Measurements from ENCODE around the gene HERPUD1. TPM values are rescaled to one million over a fixed set of nuclear protein-coding genes. Genes with fewer than 3 reads are reported as not detected.

Gene HERPUD1
- total and polyA plus RNA-seq, 2 of the 13 experiments (the other 11 are each of a cell fraction or from before 2014, with no cell fraction given), result 96.2 to 323 TPM

DNA sequence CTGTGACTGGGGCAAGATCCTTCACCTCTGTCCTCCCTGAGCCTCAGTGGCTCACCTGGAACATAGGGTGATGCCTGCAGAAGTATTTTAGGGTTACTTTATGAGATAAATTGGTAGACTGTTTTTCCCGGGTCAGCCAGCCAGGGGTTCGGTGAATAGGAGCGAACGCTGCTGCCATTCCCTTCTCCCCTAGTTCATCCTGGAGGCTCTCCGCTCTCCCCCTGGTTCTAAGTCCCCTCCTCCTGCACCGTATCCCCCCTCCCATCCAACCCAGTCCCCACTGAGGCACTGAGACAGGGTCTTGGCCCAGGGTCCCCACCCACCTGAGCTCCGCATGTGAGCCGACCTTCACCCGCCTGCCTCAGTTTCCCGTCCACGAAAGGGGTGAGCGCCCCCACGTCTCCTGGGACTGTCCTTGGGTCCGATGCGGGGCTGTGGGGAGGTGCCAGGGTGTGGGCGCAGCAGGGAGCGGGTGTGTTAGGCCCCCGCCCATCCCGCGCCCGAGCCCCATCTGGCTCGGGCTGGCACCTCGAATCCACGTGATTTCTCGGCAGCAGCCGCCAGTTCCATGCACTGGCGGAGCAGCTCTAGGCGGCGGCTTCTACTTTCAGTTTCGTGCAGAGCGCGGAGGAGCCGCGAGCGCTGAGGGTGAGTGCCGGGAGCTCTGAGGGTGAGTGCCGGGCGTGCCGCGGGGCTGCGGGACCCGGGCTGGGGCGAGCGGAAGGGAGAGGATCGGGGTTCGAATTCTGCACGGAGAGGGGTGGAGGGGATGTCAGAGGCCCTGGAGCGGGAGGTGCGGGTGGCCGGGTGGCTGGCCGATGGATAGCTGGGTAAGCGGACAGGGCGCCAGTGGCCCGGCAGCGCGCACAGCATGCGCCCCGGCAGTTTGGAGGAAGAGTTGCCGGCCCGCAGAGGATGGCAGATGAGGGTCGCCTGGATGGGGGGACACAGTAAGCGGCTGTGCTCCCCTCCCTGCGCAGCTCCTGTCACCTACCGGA lies 57.3 kb downstream of the HERPUD1 start, which contains the start of gene NLRC5 (continued):
- TF ChIP-seq, protein P1, sequence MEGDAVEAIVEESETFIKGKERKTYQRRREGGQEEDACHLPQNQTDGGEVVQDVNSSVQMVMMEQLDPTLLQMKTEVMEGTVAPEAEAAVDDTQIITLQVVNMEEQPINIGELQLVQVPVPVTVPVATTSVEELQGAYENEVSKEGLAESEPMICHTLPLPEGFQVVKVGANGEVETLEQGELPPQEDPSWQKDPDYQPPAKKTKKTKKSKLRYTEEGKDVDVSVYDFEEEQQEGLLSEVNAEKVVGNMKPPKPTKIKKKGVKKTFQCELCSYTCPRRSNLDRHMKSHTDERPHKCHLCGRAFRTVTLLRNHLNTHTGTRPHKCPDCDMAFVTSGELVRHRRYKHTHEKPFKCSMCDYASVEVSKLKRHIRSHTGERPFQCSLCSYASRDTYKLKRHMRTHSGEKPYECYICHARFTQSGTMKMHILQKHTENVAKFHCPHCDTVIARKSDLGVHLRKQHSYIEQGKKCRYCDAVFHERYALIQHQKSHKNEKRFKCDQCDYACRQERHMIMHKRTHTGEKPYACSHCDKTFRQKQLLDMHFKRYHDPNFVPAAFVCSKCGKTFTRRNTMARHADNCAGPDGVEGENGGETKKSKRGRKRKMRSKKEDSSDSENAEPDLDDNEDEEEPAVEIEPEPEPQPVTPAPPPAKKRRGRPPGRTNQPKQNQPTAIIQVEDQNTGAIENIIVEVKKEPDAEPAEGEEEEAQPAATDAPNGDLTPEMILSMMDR (CRISPR knock-in tag; IDR thresholded peaks at IDR 0.05), result peak; percentile 35; the same call in 1 of the 2 replicates
- no peak for TF ChIP-seq AGO1 (IDR thresholded peaks at IDR 0.05; ENCODE audit: low read depth, low read length, poor library complexity, severe bottlenecking)
- TF ChIP-seq, protein P2, sequence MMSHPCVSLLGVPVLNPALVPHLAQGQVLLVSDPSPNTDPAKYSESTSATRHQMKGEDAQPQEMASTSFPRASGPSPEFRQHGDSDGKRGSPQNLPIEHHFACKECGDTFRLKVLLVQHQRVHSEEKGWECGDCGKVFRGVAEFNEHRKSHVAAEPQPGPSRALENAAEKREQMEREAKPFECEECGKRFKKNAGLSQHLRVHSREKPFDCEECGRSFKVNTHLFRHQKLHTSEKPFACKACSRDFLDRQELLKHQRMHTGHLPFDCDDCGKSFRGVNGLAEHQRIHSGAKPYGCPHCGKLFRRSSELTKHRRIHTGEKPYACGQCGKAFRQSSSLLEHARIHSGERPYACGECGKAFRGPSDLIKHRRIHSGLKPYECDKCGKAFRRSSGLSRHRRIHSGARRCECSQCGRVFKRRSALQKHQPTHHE (CRISPR knock-in tag; IDR thresholded peaks at IDR 0.05; ENCODE audit: borderline replicate concordance), result no peak
- TF ChIP-seq ZNF780A (CRISPR knock-in tag; IDR thresholded peaks at IDR 0.05), result no peak
- no peak for TF ChIP-seq ATAD3A (CRISPR knock-in tag; IDR thresholded peaks at IDR 0.05)
- TF ChIP-seq DNMT3B (CRISPR knock-in tag; conservative IDR thresholded peaks at IDR 0.05), result peak; percentile 88; the same call in 1 of the 2 replicates
- TF ChIP-seq ZNF460 (CRISPR knock-in tag; IDR thresholded peaks at IDR 0.05; ENCODE audit: borderline replicate concordance), result no peak; the same call in 1 of the 2 replicates
- TF ChIP-seq ZBTB8A (CRISPR knock-in tag; IDR thresholded peaks at IDR 0.05; ENCODE audit: borderline replicate concordance, low read depth), result no peak
- TF ChIP-seq ZNF121 (CRISPR knock-in tag; IDR thresholded peaks at IDR 0.05), result no peak; the same call in 1 of the 2 replicates
- no peak for TF ChIP-seq ZNF12 (CRISPR knock-in tag; IDR thresholded peaks at IDR 0.05)
- peak; percentile 52; the same call in 1 of the 2 replicates for TF ChIP-seq BRD4 (CRISPR knock-in tag; IDR thresholded peaks at IDR 0.05)
- TF ChIP-seq ZNF205 (CRISPR knock-in tag; IDR thresholded peaks at IDR 0.05), result no peak
- no peak for TF ChIP-seq TAF15 (IDR thresholded peaks at IDR 0.05; ENCODE audit: low read depth, low read length, poor library complexity, severe bottlenecking)
- no peak for TF ChIP-seq ZBTB39 (CRISPR knock-in tag; IDR thresholded peaks at IDR 0.05)
- no peak for TF ChIP-seq ADNP (CRISPR knock-in tag; IDR thresholded peaks at IDR 0.05)
- TF ChIP-seq, protein P3, sequence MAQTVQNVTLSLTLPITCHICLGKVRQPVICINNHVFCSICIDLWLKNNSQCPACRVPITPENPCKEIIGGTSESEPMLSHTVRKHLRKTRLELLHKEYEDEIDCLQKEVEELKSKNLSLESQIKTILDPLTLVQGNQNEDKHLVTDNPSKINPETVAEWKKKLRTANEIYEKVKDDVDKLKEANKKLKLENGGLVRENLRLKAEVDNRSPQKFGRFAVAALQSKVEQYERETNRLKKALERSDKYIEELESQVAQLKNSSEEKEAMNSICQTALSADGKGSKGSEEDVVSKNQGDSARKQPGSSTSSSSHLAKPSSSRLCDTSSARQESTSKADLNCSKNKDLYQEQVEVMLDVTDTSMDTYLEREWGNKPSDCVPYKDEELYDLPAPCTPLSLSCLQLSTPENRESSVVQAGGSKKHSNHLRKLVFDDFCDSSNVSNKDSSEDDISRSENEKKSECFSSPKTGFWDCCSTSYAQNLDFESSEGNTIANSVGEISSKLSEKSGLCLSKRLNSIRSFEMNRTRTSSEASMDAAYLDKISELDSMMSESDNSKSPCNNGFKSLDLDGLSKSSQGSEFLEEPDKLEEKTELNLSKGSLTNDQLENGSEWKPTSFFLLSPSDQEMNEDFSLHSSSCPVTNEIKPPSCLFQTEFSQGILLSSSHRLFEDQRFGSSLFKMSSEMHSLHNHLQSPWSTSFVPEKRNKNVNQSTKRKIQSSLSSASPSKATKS (CRISPR knock-in tag; IDR thresholded peaks at IDR 0.05), result no peak
- peak; percentile 65; the same call in 1 of the 2 replicates for TF ChIP-seq ZNF552 (CRISPR knock-in tag; IDR thresholded peaks at IDR 0.05; ENCODE audit: borderline replicate concordance)
- TF ChIP-seq, protein P4, sequence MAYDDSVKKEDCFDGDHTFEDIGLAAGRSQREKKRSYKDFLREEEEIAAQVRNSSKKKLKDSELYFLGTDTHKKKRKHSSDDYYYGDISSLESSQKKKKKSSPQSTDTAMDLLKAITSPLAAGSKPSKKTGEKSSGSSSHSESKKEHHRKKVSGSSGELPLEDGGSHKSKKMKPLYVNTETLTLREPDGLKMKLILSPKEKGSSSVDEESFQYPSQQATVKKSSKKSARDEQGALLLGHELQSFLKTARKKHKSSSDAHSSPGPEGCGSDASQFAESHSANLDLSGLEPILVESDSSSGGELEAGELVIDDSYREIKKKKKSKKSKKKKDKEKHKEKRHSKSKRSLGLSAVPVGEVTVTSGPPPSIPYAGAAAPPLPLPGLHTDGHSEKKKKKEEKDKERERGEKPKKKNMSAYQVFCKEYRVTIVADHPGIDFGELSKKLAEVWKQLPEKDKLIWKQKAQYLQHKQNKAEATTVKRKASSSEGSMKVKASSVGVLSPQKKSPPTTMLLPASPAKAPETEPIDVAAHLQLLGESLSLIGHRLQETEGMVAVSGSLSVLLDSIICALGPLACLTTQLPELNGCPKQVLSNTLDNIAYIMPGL (CRISPR knock-in tag; IDR thresholded peaks at IDR 0.05; ENCODE audit: borderline replicate concordance in 1 of 2, low read depth in 1 of 2), result peak in 1 of 2 experiments; percentile 56; a peak in 2 of 4 replicates
